GM12865 (cell line): Measurements from ENCODE around the gene LIPI.

Source experiments
- DNase-seq: peaks from one replicate; pipeline ENCODE4 v3.0.0; 2010; ENCODE audit warnings: low read depth
- H3K4me3 ChIP-seq: 2 replicates; pipeline ENCODE4 v1.5.1; 2011; ENCODE audit warnings: mild to moderate bottlenecking, low read depth, low read length, control low read depth
- TF ChIP-seq, protein P1 (sequence below): IDR thresholded peaks from 2 replicates; pipeline ENCODE4 v1.5.1; 2011; ENCODE audit warnings: low read length, control low read depth, low read depth, inconsistent platforms; ENCODE audit not compliant: insufficient read depth; ENCODE audit errors: missing control alignments

LIPI gene

GRCh38 chr21:14076143-14076806 lies 134.5 kb downstream of the LIPI start:
- DNase-seq = peak; percentile 57

GRCh38 chr21:14075346-14076142 lies 135.2 kb downstream of the LIPI start:
- no peak for DNase-seq
- no peak overlapping the region for H3K4me3 ChIP-seq
- TF ChIP-seq, protein P1, sequence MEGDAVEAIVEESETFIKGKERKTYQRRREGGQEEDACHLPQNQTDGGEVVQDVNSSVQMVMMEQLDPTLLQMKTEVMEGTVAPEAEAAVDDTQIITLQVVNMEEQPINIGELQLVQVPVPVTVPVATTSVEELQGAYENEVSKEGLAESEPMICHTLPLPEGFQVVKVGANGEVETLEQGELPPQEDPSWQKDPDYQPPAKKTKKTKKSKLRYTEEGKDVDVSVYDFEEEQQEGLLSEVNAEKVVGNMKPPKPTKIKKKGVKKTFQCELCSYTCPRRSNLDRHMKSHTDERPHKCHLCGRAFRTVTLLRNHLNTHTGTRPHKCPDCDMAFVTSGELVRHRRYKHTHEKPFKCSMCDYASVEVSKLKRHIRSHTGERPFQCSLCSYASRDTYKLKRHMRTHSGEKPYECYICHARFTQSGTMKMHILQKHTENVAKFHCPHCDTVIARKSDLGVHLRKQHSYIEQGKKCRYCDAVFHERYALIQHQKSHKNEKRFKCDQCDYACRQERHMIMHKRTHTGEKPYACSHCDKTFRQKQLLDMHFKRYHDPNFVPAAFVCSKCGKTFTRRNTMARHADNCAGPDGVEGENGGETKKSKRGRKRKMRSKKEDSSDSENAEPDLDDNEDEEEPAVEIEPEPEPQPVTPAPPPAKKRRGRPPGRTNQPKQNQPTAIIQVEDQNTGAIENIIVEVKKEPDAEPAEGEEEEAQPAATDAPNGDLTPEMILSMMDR = no peak

More at GRCh38 chr21:14076143-14076806, 134.5 kb downstream of the LIPI start:
- no peak overlapping the region for H3K4me3 ChIP-seq
- TF ChIP-seq, protein P1 = no peak

- no peak for DNase-seq
- TF ChIP-seq, protein P1 = no peak
- no peak overlapping the region for H3K4me3 ChIP-seq
Observed at GRCh38 chr21:14074177-14074576, 136.6 kb downstream of the LIPI start.

DNA sequence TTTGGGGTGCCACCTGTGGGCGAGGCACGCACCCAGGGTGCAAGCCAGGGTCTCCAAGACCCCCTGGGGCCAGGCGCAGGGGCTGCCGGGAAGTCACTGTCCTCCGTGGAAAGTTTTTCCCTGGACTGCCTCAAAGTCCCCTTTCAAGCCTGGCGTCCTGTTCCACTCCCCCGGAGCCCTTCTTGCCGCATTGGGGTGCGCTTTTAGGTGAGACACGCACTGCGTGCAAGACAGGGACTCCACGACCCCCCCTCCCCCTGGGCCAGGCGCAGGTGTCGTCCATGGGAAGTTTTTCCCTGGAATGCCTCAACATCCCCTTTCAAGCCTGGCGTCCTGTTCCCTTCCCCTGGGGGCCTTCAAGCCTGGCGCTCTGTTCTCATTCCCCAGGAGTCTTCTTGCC lies 137.1 kb downstream of the LIPI start:
- TF ChIP-seq, protein P1 = no peak
- H3K4me3 ChIP-seq = no peak overlapping the region
- no peak for DNase-seq

GRCh38 chr21:14072761-14073535 lies 137.8 kb downstream of the LIPI start:
- TF ChIP-seq, protein P1 = no peak
- no peak for DNase-seq
- no peak overlapping the region for H3K4me3 ChIP-seq

DNA sequence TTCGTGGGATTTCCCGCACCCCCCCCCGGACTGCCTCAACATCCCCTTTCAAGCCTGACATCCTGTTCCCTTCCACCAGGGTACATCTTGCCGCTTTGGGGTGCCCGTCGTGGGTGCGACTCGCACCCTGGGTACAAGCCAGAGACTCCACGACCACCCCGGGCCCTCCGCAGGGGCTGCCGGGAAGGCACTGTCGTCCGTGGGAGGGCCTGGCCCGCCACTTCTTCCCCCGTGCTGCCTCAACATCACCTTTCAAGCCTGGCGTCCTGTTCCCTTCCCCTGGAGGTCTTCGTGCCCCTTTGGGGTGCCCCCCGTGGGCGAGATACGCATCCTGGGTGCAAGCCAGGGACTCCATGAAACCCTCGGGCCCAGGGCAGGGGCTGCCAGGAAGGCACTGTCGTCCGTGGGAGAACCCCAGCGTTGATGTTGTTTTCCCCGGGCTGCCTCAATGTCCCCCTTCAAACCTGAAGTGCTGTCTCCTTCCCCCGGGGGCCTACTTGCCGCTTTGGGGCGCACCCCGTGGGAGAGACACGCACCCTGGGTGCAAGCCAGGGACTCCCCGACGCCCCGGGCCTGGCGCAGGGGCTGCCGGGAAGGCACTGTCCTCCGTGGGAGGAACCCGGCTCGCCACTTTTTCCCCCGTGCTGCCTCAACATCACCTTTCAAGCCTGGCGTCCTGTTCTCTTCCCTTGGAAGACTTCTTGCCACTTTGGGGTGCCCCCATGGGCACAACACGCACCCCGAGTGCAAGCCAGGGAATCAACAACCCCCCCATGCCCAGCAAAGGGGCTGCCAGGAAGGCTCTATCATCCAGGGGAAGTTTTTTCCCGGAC lies 138.6 kb downstream of the LIPI start:
- no peak for DNase-seq
- H3K4me3 ChIP-seq = no peak overlapping the region
- TF ChIP-seq, protein P1 = no peak
